ENCODE data around the gene WDR45B.

Gene WDR45B

GRCh38 chr17:82674656-82675475 lies 26.6 kb upstream of the WDR45B start:
- H3K27me3 ChIP-seq (ENCODE audit: low read length): no peaks in the 10 kb centered on the region
- no peaks in the 10 kb centered on the region for H3K9me2 ChIP-seq (replicated peaks; ENCODE audit: insufficient read depth, low read length)
- H3K4me2 ChIP-seq (ENCODE audit: low read depth, low read length, poor library complexity, severe bottlenecking): no peak overlapping the region
- H3K9ac ChIP-seq (ENCODE audit: low read length): no peak overlapping the region
- no peak overlapping the region for H2AFZ ChIP-seq (ENCODE audit: low read depth, low read length, severe bottlenecking)
- H4K20me1 ChIP-seq (ENCODE audit: low read depth, low read length): no peaks in the 10 kb centered on the region
- H3K27ac ChIP-seq (ENCODE audit: low read depth, low read length): no peak overlapping the region
- peaks cover 12% of the 10 kb centered on the region for H3F3A ChIP-seq (ENCODE audit: insufficient read depth)
- H3K4me3 ChIP-seq (ENCODE audit: insufficient read depth, low read length, poor library complexity, severe bottlenecking): no peak overlapping the region
- TF ChIP-seq CTCF (IDR thresholded peaks at IDR 0.05; ENCODE audit: insufficient read depth, low read length, poor library complexity, severe bottlenecking) (no peak), EZH2phosphoT487 (conservative IDR thresholded peaks at IDR 0.05; ENCODE audit: low read length) (no peak)
- no peaks in the 10 kb centered on the region for H3K36me3 ChIP-seq (ENCODE audit: low read length)
- no peaks in the 10 kb centered on the region for H3K79me2 ChIP-seq (ENCODE audit: insufficient read depth, low read length)
- H3K9me3 ChIP-seq (ENCODE audit: insufficient read depth, low read length): no peaks in the 10 kb centered on the region

DNA sequence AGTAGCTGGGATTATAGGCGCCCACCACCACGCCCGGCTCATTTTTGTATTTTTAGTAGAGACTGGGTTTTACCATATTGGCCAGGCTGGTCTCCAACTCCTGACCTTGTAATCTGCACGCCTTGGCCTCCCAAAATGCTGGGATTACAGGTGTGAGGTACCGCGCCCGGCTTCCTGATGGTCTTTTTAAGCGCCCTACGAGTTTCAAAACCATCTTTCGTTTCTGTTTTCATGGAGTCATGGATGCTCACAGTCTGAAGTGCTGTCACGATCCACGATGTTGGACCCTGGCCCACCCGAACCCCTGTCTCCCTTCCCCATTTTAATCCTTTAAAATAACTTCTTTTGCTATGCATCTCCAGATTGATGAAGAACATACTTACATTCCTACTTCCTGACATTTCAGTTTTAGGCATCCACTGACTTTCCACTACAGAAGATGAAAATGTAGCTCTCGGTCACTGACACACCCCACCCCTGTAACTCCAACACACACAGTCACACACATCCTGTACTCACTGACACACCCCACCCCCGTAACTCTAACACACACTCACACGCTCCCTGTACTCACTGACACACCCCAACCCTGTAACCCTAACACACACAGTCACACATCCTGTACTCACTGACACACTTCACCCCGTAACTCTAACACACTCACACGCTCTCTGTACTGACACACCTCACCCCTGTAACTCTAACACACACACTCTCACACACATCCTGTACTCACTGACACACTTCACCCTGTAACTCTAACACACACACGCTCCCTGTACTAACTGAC lies 22.6 kb upstream of the WDR45B start:
- no peaks in the 10 kb centered on the region for H3K36me3 ChIP-seq (ENCODE audit: low read length)

DNA sequence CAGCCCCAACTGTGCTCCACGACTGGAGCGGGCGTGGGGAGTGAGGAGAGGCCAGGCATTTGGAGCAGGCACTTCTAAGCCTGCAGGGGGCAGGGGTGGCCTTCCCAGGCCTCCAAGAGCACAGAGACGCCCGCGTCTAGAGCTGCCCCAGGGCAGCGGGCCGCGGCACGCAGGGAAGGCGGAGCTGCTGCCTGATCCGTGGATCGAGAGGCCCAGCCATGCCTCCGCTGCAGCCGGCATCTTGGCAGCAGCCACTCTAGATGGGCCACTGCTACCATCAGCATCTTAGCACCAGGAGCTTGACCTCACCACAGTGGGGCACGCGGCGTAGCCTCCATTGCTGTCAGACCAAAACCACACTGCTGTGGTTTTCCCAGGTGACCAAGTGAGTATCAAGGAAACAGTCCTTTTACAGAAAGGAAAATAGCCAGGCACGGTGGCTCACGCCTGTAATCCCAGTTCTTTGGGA lies 20.4 kb upstream of the WDR45B start:
- no peaks in the 10 kb centered on the region for H4K20me1 ChIP-seq (ENCODE audit: low read depth, low read length)
- no peak for TF ChIP-seq EZH2phosphoT487 (conservative IDR thresholded peaks at IDR 0.05; ENCODE audit: low read length)
- peak; percentile 50 for TF ChIP-seq CTCF (IDR thresholded peaks at IDR 0.05; ENCODE audit: insufficient read depth, low read length, poor library complexity, severe bottlenecking)
- H3F3A ChIP-seq (ENCODE audit: insufficient read depth): 0 out of 2 replicates have a peak, but pooled peaks cover 6% of the 10 kb centered on the region
- no peaks in the 10 kb centered on the region for H3K36me3 ChIP-seq (ENCODE audit: low read length)
- no peaks in the 10 kb centered on the region for H3K79me2 ChIP-seq (ENCODE audit: insufficient read depth, low read length)
- no peak overlapping the region for H3K27ac ChIP-seq (ENCODE audit: low read depth, low read length)
- H3K4me3 ChIP-seq (ENCODE audit: insufficient read depth, low read length, poor library complexity, severe bottlenecking): no peak overlapping the region
- H3K9me2 ChIP-seq (replicated peaks; ENCODE audit: insufficient read depth, low read length): no peaks in the 10 kb centered on the region
- no peaks in the 10 kb centered on the region for H3K9me3 ChIP-seq (ENCODE audit: insufficient read depth, low read length)
- H3K27me3 ChIP-seq (ENCODE audit: low read length): no peaks in the 10 kb centered on the region
- H3K9ac ChIP-seq (ENCODE audit: low read length): no peak overlapping the region
- no peak overlapping the region for H2AFZ ChIP-seq (ENCODE audit: low read depth, low read length, severe bottlenecking)
- no peak overlapping the region for H3K4me2 ChIP-seq (ENCODE audit: low read depth, low read length, poor library complexity, severe bottlenecking)

More for the DNA sequence above, 22.6 kb upstream of the WDR45B start:
- no peaks in the 10 kb centered on the region for H4K20me1 ChIP-seq (ENCODE audit: low read depth, low read length)
- no peaks in the 10 kb centered on the region for H3K9me2 ChIP-seq (replicated peaks; ENCODE audit: insufficient read depth, low read length)
- H3K4me3 ChIP-seq (ENCODE audit: insufficient read depth, low read length, poor library complexity, severe bottlenecking): no peak overlapping the region
- TF ChIP-seq CTCF (IDR thresholded peaks at IDR 0.05; ENCODE audit: insufficient read depth, low read length, poor library complexity, severe bottlenecking) (no peak), EZH2phosphoT487 (conservative IDR thresholded peaks at IDR 0.05; ENCODE audit: low read length) (no peak)
- H3K27me3 ChIP-seq (ENCODE audit: low read length): no peaks in the 10 kb centered on the region
- no peaks in the 10 kb centered on the region for H3K79me2 ChIP-seq (ENCODE audit: insufficient read depth, low read length)
- no peak overlapping the region for H2AFZ ChIP-seq (ENCODE audit: low read depth, low read length, severe bottlenecking)
- no peak overlapping the region for H3K9ac ChIP-seq (ENCODE audit: low read length)
- no peaks in the 10 kb centered on the region for H3K9me3 ChIP-seq (ENCODE audit: insufficient read depth, low read length)
- no peak overlapping the region for H3K27ac ChIP-seq (ENCODE audit: low read depth, low read length)
- H3F3A ChIP-seq (ENCODE audit: insufficient read depth): 0 out of 2 replicates have a peak, but pooled peaks cover 6% of the 10 kb centered on the region
- no peak overlapping the region for H3K4me2 ChIP-seq (ENCODE audit: low read depth, low read length, poor library complexity, severe bottlenecking)

Data from SU-DHL-6 (cell line).